Fibroblast of lung (primary cell): ENCODE data around the gene ABCC8. TPM values are rescaled to one million over a fixed set of nuclear protein-coding genes. Genes with fewer than 3 reads are reported as not detected.

Source experiments
- DNase-seq, 2 donors: peaks; one replicate each; pipeline versions ENCODE4 v3.0.0 to v3.0.0-alpha.2; 2010; ENCODE audit warnings: low read depth in 2 of 2
- H2AFZ ChIP-seq: 2 replicates; pipeline ENCODE4 v1.5.1; 2012; ENCODE audit warnings: low read length, control low read depth, inconsistent platforms
- H3K27ac ChIP-seq: 2 replicates; pipeline ENCODE4 v1.5.1; 2011; ENCODE audit warnings: low read length, control low read depth; ENCODE audit not compliant: insufficient read depth
- H3K27me3 ChIP-seq: 2 replicates; pipeline ENCODE4 v1.5.1; 2011; ENCODE audit warnings: mild to moderate bottlenecking, low read length; ENCODE audit not compliant: control insufficient read depth, insufficient read depth
- H3K36me3 ChIP-seq: 2 replicates; pipeline ENCODE4 v1.5.1; 2011; ENCODE audit warnings: low read length; ENCODE audit not compliant: control insufficient read depth, insufficient read depth
- H3K4me1 ChIP-seq: 2 replicates; pipeline ENCODE4 v1.5.1; 2011; ENCODE audit warnings: low read length; ENCODE audit not compliant: control insufficient read depth, insufficient read depth; ENCODE audit errors: extremely low read depth
- H3K4me2 ChIP-seq: 2 replicates; pipeline ENCODE4 v1.5.1; 2011; ENCODE audit warnings: low read length, control low read depth; ENCODE audit not compliant: insufficient read depth; ENCODE audit errors: extremely low read depth
- H3K4me3 ChIP-seq, 4 experiments: fragments of 200-600 bp in 1 of 4; sonication (generic) in 1 of 4; replicated peaks in 1 of 4; 2 replicates each; pipeline ENCODE4 v1.5.1; 2011 to 2016; ENCODE audit warnings: low read length in 4 of 4, low read depth in 3 of 4, mild to moderate bottlenecking in 3 of 4, control low read depth in 2 of 4, inconsistent platforms in 1 of 4, mixed read lengths in 1 of 4; ENCODE audit not compliant: insufficient read depth in 1 of 4; ENCODE audit errors: control extremely low read depth in 1 of 4
- H3K79me2 ChIP-seq: 2 replicates; pipeline ENCODE4 v1.5.1; 2012; ENCODE audit warnings: mild to moderate bottlenecking, low read length, inconsistent platforms; ENCODE audit not compliant: control insufficient read depth, insufficient read depth
- H3K9ac ChIP-seq: 2 replicates; pipeline ENCODE4 v1.5.1; 2011; ENCODE audit warnings: mild to moderate bottlenecking, low read length, control low read depth; ENCODE audit not compliant: insufficient read depth
- H3K9me3 ChIP-seq: 2 replicates; pipeline ENCODE4 v1.5.1; 2012; ENCODE audit warnings: low read depth, low read length; ENCODE audit not compliant: control insufficient read depth, insufficient read depth
- H4K20me1 ChIP-seq: 2 replicates; pipeline ENCODE4 v1.5.1; 2011; ENCODE audit warnings: low read length; ENCODE audit not compliant: control insufficient read depth, insufficient read depth; ENCODE audit errors: extremely low read depth
- CTCF ChIP-seq, 2 donors: IDR thresholded peaks in 1 of 2; conservative IDR thresholded peaks in 1 of 2; 1 replicate in 1 of 2; 2 replicates in 1 of 2; pipeline ENCODE4 v1.5.1; 2011 to 2012; ENCODE audit warnings: low read length in 2 of 2, control low read depth in 1 of 2, inconsistent platforms in 1 of 2, low read depth in 1 of 2, mild to moderate bottlenecking in 1 of 2
- EZH2 ChIP-seq: IDR thresholded peaks from 2 replicates; pipeline ENCODE4 v1.5.1; 2012; ENCODE audit warnings: low read length, control low read depth, mild to moderate bottlenecking; ENCODE audit errors: missing control alignments
- polyA plus RNA-seq, 2 donors: library from polyadenylated mRNA; depleted of rRNA in 1 of 2; stranded (reverse) in 1 of 2; unstranded in 1 of 2; fragments of >200 nt; gene quantifications; 2 replicates each; pipeline ENCODE4 v1.2.1, GENCODE V29; 2011 to 2012; ENCODE audit warnings: missing spikeins in 1 of 2
- total RNA-seq: library from RNA; depleted of rRNA; stranded (reverse); fragments of >200 nt; gene quantifications from 2 replicates; pipeline ENCODE4 v1.2.1, GENCODE V29; 2014

The ABCC8 gene
- total and polyA plus RNA-seq, 2 donors (not counting 1 experiment from before 2014, with no cell fraction given) = not detected

- peak; percentile 15 to 26 for DNase-seq
- no peaks in the 10 kb centered on the region for H4K20me1 ChIP-seq
These were observed 2.9 kb upstream of the ABCC8 start for GRCh38 chr11:17479284-17480214.

GRCh38 chr11:17478070-17478469, 1.4 kb upstream of the ABCC8 start:
- no peak for DNase-seq
- no peak overlapping the region for H3K4me2 ChIP-seq
- no peak overlapping the region for H3K4me3 ChIP-seq
- H3K27ac ChIP-seq = no peak overlapping the region
- peaks cover 17% of the 10 kb centered on the region for H3K27me3 ChIP-seq
- H3K36me3 ChIP-seq = no peaks in the 10 kb centered on the region
- H3K9ac ChIP-seq = no peak overlapping the region
- no peaks in the 10 kb centered on the region for H3K9me3 ChIP-seq
- no peak overlapping the region for H2AFZ ChIP-seq
- H3K4me1 ChIP-seq = no peaks in the 10 kb centered on the region
- TF ChIP-seq EZH2 = no peak
- no peak for TF ChIP-seq CTCF (conservative IDR thresholded peaks at IDR 0.05 in 1 of 2, IDR thresholded peaks at IDR 0.05 in 1 of 2; ENCODE audit: low read depth in 1 of 2, low read length in 2 of 2)
- no peaks in the 10 kb centered on the region for H4K20me1 ChIP-seq
- H3K79me2 ChIP-seq = no peaks in the 10 kb centered on the region

More at GRCh38 chr11:17479284-17480214, 2.9 kb upstream of the ABCC8 start:
- Histone ChIP-seq H3K79me2 (no peaks in the 10 kb centered on the region), H3K4me1 (no peaks in the 10 kb centered on the region), H3K4me3 (no peak overlapping the region), H3K27me3 (peaks cover 17% of the 10 kb centered on the region), H3K9me3 (no peaks in the 10 kb centered on the region), H3K4me2 (no peak overlapping the region), H3K27ac (no peak overlapping the region), H3K9ac (no peak overlapping the region), H3K36me3 (no peaks in the 10 kb centered on the region), H2AFZ (no peak overlapping the region)
- TF ChIP-seq EZH2 = no peak
- no peak for TF ChIP-seq CTCF (conservative IDR thresholded peaks at IDR 0.05 in 1 of 2, IDR thresholded peaks at IDR 0.05 in 1 of 2; ENCODE audit: low read depth in 1 of 2, low read length in 2 of 2)

GRCh38 chr11:17477361-17477760, 716 bp upstream of the ABCC8 start:
- Histone ChIP-seq H3K27ac (no peak overlapping the region), H3K4me2 (no peak overlapping the region), H3K79me2 (no peaks in the 10 kb centered on the region), H3K27me3 (peaks cover 17% of the 10 kb centered on the region), H3K36me3 (no peaks in the 10 kb centered on the region), H2AFZ (no peak overlapping the region), H3K9me3 (no peaks in the 10 kb centered on the region), H3K4me1 (no peaks in the 10 kb centered on the region), H4K20me1 (no peaks in the 10 kb centered on the region), H3K4me3 (no peak overlapping the region), H3K9ac (no peak overlapping the region)
- DNase-seq = no peak
- no peak for TF ChIP-seq CTCF (conservative IDR thresholded peaks at IDR 0.05 in 1 of 2, IDR thresholded peaks at IDR 0.05 in 1 of 2; ENCODE audit: low read depth in 1 of 2, low read length in 2 of 2)
- TF ChIP-seq EZH2 = no peak
